Keratinocyte (primary cell): Measurements from ENCODE around the gene CLCN2.

Source experiments
- CTCF ChIP-seq, 3 experiments: IDR thresholded peaks in 1 of 3; conservative IDR thresholded peaks in 1 of 3; optimal IDR thresholded peaks in 1 of 3; 2 replicates in 2 of 3; 3 replicates in 1 of 3; pipeline versions ENCODE3 to v1.5.1; 2011; ENCODE audit warnings: low read length in 3 of 3, mild to moderate bottlenecking in 3 of 3, moderate library complexity in 2 of 3, control low read depth in 1 of 3, inconsistent platforms in 1 of 3; ENCODE audit not compliant: insufficient read depth in 2 of 3; ENCODE audit errors: extremely low read depth in 1 of 3
- EZH2 ChIP-seq: IDR thresholded peaks from one replicate; pipeline ENCODE4 v1.6.1; 2012; ENCODE audit warnings: inconsistent platforms, mild to moderate bottlenecking, low read length, moderate library complexity

- TF ChIP-seq CTCF (optimal IDR thresholded peaks at IDR 0.05 in 1 of 3, IDR thresholded peaks at IDR 0.05 in 1 of 3, conservative IDR thresholded peaks at IDR 0.05 in 1 of 3; ENCODE audit: extremely low read depth in 1 of 3, insufficient read depth in 2 of 3, low read length in 3 of 3) = no peak
- no peak for TF ChIP-seq EZH2
Measured at GRCh38 chr3:184325715-184326369, 35.6 kb downstream of the CLCN2 start.
